Stimulated activated CD8-positive, alpha-beta memory T cell treated with anti-CD3 and anti-CD28 coated beads, Interleukin-15, amount 100 ng/mL, for 4 hours (primary cell): ENCODE data around the gene C1QTNF4.
A peak's percentile ranks its signal among the peaks of the same experiment; 100 is the strongest.
"Not testable (repeated sequence)": the region's sequence is repeated elsewhere in the genome, so short reads cannot be mapped to it uniquely, and the experiment has no call there.

ENCODE experiments used
- DNase-seq, 2 donors: peaks; one replicate each; pipeline ENCODE4 v3.0.0-alpha.2; 2020; ENCODE audit warnings: low read depth in 2 of 2

The C1QTNF4 gene

GRCh38 chr11:47593934-47594855 lies at the start of gene C1QTNF4:
C1QTNF4 (minus strand) TSS chr11:47594411; CDS start chr11:47590810, 3,601 bp downstream.
- no peak for DNase-seq

GRCh38 chr11:47642099-47642855 lies 48.1 kb upstream of the C1QTNF4 start, which contains the start of gene MTCH2:
MTCH2 (minus strand) TSS chr11:47642559; CDS start chr11:47642465, 94 bp downstream.
- peak; percentile 90 to 95 for DNase-seq

- DNase-seq, result no peak
Measured at GRCh38 chr11:47641600-47642098, 47.4 kb upstream of the C1QTNF4 start.

- not testable (repeated sequence) for DNase-seq
Measured at GRCh38 chr11:47640506-47640905, 46.3 kb upstream of the C1QTNF4 start.

GRCh38 chr11:47636331-47636730 lies 42.1 kb upstream of the C1QTNF4 start:
- not testable (repeated sequence) for DNase-seq

- DNase-seq, result no peak
Measured at GRCh38 chr11:47631473-47631872, 37.3 kb upstream of the C1QTNF4 start.

- DNase-seq, result no peak
Measured at GRCh38 chr11:47628026-47628425, 33.8 kb upstream of the C1QTNF4 start.

- DNase-seq, result no peak
Measured at GRCh38 chr11:47626234-47626633, 32.0 kb upstream of the C1QTNF4 start.

GRCh38 chr11:47620836-47621378 lies 26.7 kb upstream of the C1QTNF4 start:
- DNase-seq, result no peak

- DNase-seq, result no peak
Measured at GRCh38 chr11:47617417-47617809, 23.2 kb upstream of the C1QTNF4 start.

GRCh38 chr11:47616726-47617416 lies 22.7 kb upstream of the C1QTNF4 start:
- no peak for DNase-seq

- DNase-seq, result no peak
Measured at GRCh38 chr11:47615249-47615648, 21.0 kb upstream of the C1QTNF4 start.

GRCh38 chr11:47611348-47611794 lies 17.2 kb upstream of the C1QTNF4 start:
- no peak for DNase-seq

- no peak for DNase-seq
Measured at GRCh38 chr11:47609675-47610074, 15.5 kb upstream of the C1QTNF4 start.

GRCh38 chr11:47607380-47607779 lies 13.2 kb upstream of the C1QTNF4 start:
- no peak for DNase-seq

- no peak for DNase-seq
Measured at GRCh38 chr11:47606731-47607130, 12.5 kb upstream of the C1QTNF4 start.

- no peak for DNase-seq
Measured at GRCh38 chr11:47605921-47606320, 11.7 kb upstream of the C1QTNF4 start.

GRCh38 chr11:47603295-47603694 lies 9.1 kb upstream of the C1QTNF4 start:
- no peak for DNase-seq

GRCh38 chr11:47599902-47600301 lies 5.7 kb upstream of the C1QTNF4 start:
- no peak for DNase-seq

GRCh38 chr11:47595967-47596366 lies 1.8 kb upstream of the C1QTNF4 start:
- no peak for DNase-seq

- DNase-seq, result no peak
Measured at GRCh38 chr11:47595029-47595428, 818 bp upstream of the C1QTNF4 start.
